Chondrocyte (in vitro differentiated cells): Measurements from ENCODE around the gene LNX1. TPM values are rescaled to one million over a fixed set of nuclear protein-coding genes. Genes with fewer than 3 reads are reported as not detected.

Experiments used
- DNase-seq: peaks from one replicate; pipeline ENCODE4 v3.0.0; 2021; ENCODE audit warnings: mixed read lengths, low spot score
- H3K27ac Mint-ChIP-seq: one replicate; pipeline ENCODE4 v1.8.0; 2021; ENCODE audit warnings: mild to moderate bottlenecking, moderate library complexity, mixed read lengths; ENCODE audit not compliant: unreplicated experiment
- H3K27me3 Mint-ChIP-seq: 2 replicates; pipeline ENCODE4 v1.8.0; 2021; ENCODE audit warnings: low read depth, mixed read lengths
- H3K36me3 Mint-ChIP-seq: 2 replicates; pipeline ENCODE4 v1.8.0; 2021; ENCODE audit warnings: low read depth, mixed read lengths
- H3K4me1 Mint-ChIP-seq: 2 replicates; pipeline ENCODE4 v1.8.0; 2021; ENCODE audit warnings: low read depth, mild to moderate bottlenecking, mixed read lengths
- H3K4me3 Mint-ChIP-seq: one replicate; pipeline ENCODE4 v1.8.0; 2021; ENCODE audit warnings: mild to moderate bottlenecking, moderate library complexity, mixed read lengths; ENCODE audit not compliant: unreplicated experiment
- H3K9me3 Mint-ChIP-seq: 2 replicates; pipeline ENCODE4 v1.8.0; 2021; ENCODE audit warnings: low read depth, mixed read lengths
- CTCF ChIP-seq: fragments of 200-600 bp; sonication (generic); IDR thresholded peaks from 2 replicates; pipeline ENCODE4 v1.5.0; 2021; ENCODE audit warnings: antibody characterized with exemption, mild to moderate bottlenecking, moderate library complexity
- total RNA-seq: library from RNA; stranded (reverse); gene quantifications from 3 replicates; pipeline ENCODE4 v1.2.1, GENCODE V29; 2021

The LNX1 gene
- total RNA-seq, 1 donor from 2014 or later: 1.8 TPM

GRCh38 chr4:53592122-53592521, 836 bp upstream of the LNX1 start:
- no peak for DNase-seq
- Mint-ChIP-seq H3K27ac (peak overlapping the region; percentile 34), H3K9me3 (peaks cover 4% of the 10 kb centered on the region), H3K36me3 (no peaks in the 10 kb centered on the region), H3K4me1 (peaks cover 40% of the 10 kb centered on the region), H3K4me3 (no peak overlapping the region), H3K27me3 (no peaks in the 10 kb centered on the region)
- TF ChIP-seq CTCF: no peak

GRCh38 chr4:53590187-53590586, 1.1 kb downstream of the LNX1 start:
- H3K27me3 Mint-ChIP-seq: no peaks in the 10 kb centered on the region
- no peak overlapping the region for H3K4me3 Mint-ChIP-seq

GRCh38 chr4:53589511-53589910, 1.8 kb downstream of the LNX1 start:
- TF ChIP-seq CTCF: no peak
- Mint-ChIP-seq H3K27me3 (no peaks in the 10 kb centered on the region), H3K27ac (no peak overlapping the region), H3K4me1 (peaks cover 46% of the 10 kb centered on the region), H3K9me3 (no peaks in the 10 kb centered on the region), H3K36me3 (no peaks in the 10 kb centered on the region), H3K4me3 (no peak overlapping the region)
- no peak for DNase-seq

More at GRCh38 chr4:53590187-53590586, 1.1 kb downstream of the LNX1 start:
- Mint-ChIP-seq H3K36me3 (no peaks in the 10 kb centered on the region), H3K27ac (no peak overlapping the region), H3K9me3 (no peaks in the 10 kb centered on the region), H3K4me1 (peaks cover 46% of the 10 kb centered on the region)
- TF ChIP-seq CTCF: no peak
- DNase-seq: no peak

GRCh38 chr4:53587135-53587534, 4.2 kb downstream of the LNX1 start:
- Mint-ChIP-seq H3K9me3 (no peaks in the 10 kb centered on the region), H3K27ac (no peak overlapping the region), H3K4me1 (peaks cover 37% of the 10 kb centered on the region)

GRCh38 chr4:53586121-53586816, 5.0 kb downstream of the LNX1 start:
- no peak overlapping the region for H3K27ac Mint-ChIP-seq

More at GRCh38 chr4:53587135-53587534, 4.2 kb downstream of the LNX1 start:
- no peaks in the 10 kb centered on the region for H3K36me3 Mint-ChIP-seq
- no peak for TF ChIP-seq CTCF
- no peak overlapping the region for H3K4me3 Mint-ChIP-seq
- no peak for DNase-seq
- H3K27me3 Mint-ChIP-seq: no peaks in the 10 kb centered on the region

More at GRCh38 chr4:53586121-53586816, 5.0 kb downstream of the LNX1 start:
- no peaks in the 10 kb centered on the region for H3K27me3 Mint-ChIP-seq
- TF ChIP-seq CTCF: no peak
- no peak for DNase-seq
- H3K9me3 Mint-ChIP-seq: no peaks in the 10 kb centered on the region
- peaks cover 38% of the 10 kb centered on the region for H3K4me1 Mint-ChIP-seq
- H3K36me3 Mint-ChIP-seq: no peaks in the 10 kb centered on the region
- no peak overlapping the region for H3K4me3 Mint-ChIP-seq
